Brain pericyte (primary cell): ENCODE measurements around the gene PPP1R9B.

Source experiments
- DNase-seq: peaks from one replicate; pipeline ENCODE4 v3.0.0-alpha.2; 2012; ENCODE audit warnings: low read depth, low spot score

Gene PPP1R9B, protein sequence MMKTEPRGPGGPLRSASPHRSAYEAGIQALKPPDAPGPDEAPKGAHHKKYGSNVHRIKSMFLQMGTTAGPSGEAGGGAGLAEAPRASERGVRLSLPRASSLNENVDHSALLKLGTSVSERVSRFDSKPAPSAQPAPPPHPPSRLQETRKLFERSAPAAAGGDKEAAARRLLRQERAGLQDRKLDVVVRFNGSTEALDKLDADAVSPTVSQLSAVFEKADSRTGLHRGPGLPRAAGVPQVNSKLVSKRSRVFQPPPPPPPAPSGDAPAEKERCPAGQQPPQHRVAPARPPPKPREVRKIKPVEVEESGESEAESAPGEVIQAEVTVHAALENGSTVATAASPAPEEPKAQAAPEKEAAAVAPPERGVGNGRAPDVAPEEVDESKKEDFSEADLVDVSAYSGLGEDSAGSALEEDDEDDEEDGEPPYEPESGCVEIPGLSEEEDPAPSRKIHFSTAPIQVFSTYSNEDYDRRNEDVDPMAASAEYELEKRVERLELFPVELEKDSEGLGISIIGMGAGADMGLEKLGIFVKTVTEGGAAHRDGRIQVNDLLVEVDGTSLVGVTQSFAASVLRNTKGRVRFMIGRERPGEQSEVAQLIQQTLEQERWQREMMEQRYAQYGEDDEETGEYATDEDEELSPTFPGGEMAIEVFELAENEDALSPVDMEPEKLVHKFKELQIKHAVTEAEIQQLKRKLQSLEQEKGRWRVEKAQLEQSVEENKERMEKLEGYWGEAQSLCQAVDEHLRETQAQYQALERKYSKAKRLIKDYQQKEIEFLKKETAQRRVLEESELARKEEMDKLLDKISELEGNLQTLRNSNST

DNA sequence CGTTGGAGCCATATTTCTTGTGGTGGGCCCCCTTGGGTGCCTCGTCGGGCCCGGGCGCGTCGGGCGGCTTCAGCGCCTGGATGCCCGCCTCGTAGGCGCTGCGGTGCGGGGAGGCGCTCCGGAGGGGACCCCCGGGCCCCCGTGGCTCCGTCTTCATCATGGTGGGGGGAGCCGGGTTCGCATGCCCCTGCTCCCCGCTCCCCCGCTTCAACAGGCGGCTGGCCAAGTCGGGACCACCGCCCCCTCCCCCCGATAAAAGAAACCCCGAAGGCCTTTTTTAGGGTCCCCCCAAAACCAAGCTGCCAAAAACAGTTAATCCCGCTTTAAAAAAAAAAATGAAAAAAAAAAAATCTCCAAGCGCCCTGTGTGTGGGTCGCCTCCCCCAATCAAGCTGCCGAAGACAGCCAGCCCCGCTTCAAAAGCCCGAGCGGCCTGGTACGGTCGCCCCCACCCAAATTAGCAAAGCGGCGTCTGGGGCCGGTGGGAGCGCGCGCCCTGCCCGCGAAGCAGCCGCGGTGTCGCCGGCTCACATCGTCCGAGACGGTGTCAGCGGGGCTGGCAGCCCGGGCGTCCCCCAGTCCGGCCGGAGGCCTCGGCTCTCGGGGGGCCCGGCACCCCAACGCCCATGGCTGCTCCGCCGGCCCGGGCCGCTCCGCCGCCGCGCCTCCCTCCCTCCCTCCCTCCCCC, at the start of gene PPP1R9B:
Gene PPP1R9B, minus strand, starts transcription at position 324 of the 687 bp plus-strand sequence. Its CDS starts 164 bp downstream, at position 160.
- DNase-seq, result no peak

DNA sequence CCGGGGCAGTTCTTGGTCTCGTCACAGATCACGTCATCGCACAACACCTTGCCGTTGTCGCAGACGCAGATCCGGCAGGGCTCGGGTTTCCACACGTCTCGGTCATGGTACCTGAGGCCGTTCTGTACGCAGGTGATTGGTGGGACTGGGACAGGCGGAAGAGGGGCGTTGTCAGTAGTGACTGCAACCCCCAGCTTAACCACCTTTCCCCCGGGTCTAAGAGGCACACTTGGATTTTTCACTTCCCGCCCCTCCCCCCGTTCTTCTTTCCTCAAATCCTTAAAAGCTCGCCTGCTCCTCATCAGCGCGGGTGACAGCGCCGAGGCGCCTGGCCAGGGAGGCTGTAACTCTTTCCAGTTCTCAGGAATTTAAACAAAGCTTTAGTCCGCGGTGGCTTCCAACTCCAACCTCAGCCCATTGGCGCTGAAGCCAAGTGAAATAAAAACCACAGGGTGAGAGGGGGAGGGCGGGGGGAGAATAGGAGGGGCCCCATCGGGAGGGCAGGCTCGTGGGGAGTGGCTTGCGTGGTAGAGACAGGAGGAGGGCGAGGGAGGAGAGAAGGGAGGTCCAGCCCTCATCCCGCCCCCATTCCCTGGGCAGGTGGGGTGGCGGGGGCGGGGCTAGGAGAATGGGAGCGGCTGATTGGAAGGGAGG, 49.5 kb upstream of the PPP1R9B start:
- peak; percentile 95 for DNase-seq

DNA sequence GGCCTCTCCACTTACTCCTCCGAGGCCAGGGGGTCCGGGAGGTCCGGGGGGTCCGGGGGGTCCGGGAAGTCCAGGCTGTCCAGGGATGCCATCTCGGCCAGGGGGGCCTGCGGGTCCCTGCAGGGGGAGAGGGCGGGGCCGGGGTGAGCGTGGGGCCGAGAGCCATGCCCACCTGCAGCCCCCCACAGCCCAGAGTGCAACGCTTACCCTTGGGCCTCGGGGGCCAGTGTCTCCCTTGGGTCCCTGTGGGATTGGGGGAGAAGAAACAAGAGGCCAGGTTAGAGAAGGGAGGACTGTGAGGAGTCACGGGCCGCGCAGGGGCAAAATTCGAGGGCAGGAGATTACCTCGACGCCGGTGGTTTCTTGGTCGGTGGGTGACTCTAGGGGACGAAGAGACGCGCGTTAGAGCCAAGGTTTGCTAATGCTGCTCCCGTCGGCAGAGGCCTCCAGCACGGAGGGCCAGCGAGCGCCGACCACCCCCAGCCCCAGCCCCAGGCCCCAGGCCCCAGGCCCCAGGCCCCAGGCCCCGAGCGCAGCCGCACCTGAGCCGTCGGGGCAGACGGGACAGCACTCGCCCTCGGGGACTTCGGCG, 48.8 kb upstream of the PPP1R9B start:
- no peak for DNase-seq

DNA sequence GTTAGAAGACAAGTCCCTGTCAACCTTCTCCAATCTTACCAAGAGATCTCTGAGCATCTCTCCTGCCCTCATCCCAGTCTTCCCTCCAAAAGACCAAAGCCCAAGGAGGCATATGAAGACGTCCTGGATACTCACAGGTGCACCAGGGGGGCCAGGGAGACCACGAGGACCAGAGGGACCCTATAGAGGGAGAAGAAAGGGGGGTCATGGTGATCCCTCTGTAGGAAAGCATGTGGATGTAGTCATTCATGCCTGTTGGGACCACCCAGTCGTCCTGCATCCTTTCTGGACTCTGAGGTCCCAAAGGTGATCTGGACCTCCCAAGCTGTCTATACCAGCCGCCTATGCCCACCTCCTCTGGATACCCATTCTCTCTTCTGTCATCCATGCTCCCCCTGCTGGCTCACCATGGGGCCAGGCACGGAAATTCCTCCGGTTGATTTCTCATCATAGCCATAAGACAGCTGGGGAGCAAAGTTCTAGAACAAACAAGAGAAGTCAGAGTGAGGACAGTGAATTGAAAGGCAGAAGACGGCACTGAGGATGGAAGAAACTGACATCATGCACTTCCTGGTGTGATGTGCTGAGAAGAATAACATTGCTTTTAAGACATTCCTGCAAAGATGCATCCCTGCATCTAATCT, 47.7 kb upstream of the PPP1R9B start:
- DNase-seq, result peak; percentile 85

DNA sequence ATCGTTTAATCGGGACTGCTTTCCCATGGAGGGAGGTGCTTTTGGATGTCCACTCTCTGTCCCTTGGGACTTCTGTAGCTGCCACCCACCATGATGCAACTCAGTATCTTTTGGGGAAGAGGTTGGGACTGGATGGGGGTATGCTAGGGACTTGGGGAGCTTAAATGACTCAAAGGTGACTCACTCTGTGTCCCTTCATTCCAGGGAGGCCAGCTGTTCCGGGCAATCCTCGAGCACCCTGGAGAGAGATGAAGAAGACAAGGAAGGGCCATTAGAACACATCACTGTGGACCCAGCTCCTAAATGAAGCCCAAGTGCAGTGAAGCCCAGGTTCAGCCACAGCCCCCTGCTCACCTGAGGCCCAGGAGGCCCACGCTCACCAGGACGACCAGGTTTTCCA, 46.3 kb upstream of the PPP1R9B start:
- DNase-seq, result no peak

DNA sequence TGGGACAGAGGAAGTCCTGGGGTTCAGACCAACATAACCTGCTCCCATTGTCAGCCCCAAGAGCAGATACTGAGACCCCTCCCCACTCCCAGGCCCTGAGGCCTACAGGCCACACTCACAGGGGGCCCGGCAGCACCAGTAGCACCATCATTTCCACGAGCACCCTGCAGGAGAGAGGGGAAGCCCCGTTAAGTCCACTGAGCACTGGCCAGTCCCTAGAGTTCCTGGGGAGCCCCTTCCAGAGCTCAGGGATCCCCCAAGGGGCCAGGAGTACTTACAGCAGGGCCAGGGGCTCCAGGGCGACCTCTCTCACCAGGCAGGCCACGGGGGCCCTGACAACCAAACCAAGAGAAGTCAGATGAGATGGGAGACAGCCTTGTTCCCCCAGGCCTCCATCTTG, 45.6 kb upstream of the PPP1R9B start:
- DNase-seq, result no peak

DNA sequence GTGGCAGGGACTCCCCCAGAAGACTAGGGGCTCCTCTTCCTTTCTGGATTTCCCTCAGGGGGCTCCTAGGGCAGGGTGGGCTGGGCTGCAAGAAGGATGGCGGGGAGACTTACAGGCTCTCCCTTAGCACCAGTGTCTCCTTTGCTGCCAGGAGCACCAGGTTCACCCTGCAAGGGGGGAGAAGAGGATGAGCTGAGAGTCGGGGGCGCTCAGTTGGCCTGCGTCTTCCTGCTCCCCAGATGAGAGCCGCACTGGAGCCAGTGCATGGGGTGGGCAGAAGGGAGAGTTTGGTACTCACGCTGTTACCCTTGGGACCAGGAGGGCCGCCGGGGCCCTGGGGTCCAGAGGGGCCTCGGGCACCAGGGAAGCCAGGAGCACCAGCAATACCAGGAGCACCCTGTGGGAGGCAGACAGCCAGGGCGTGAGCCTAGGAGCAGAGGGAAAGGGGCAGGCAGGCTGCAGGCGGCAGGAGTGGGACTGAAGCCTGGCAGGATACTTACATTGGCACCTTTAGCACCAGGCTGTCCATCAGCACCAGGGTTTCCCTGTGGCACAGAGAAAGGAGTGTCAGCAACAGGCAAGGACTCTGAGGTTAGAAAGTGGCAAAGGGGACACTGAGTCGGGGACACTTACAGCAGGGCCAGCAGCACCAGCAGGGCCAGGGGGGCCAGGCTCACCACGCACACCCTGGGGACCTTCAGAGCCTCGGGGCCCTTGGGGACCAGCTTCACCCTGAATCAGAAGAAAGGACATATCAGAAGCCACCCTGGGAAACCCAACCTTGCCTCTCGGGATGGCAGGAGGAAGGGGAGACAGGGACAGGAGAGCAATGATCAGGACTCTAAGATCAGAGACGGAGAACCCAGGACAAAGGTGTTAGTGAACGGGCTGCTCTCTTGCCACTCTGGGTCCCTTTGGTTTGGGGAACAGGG, 44.7 kb upstream of the PPP1R9B start:
- no peak for DNase-seq

DNA sequence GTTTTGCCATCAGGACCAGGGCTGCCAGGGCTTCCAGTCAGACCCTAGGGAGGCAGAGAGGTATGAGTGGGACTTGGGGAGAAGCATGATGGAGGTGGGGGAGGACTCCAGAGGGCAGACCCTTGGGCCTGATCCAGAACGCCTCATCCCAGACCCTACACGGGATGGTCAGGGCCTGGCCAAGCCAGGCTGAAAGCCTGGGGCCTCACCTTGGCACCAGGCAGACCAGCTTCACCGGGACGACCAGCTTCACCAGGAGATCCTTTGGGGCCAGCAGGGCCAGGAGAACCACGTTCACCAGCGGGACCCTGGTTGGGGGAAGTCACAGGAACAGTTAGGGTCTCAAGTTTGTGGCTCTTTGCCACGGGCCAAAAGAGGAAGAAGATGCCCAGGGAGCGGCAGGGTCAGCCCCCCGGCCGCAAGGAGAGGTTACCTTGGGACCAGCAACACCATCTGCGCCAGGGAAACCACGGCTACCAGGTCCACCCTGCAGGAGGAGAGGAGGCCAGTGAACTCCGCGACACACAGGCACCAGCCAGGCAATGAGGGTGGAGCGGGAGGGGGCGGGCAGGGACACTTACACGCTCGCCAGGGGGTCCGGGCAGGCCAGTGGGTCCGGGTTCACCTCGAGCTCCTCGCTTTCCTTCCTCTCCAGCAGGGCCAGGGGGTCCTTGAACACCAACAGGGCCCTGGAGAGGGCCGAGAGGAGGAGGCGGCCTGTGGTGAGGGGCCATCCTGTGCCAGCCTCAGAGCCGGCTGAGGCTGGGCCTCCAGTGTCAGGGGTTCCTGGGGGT, 43.9 kb upstream of the PPP1R9B start:
- DNase-seq, result no peak

DNA sequence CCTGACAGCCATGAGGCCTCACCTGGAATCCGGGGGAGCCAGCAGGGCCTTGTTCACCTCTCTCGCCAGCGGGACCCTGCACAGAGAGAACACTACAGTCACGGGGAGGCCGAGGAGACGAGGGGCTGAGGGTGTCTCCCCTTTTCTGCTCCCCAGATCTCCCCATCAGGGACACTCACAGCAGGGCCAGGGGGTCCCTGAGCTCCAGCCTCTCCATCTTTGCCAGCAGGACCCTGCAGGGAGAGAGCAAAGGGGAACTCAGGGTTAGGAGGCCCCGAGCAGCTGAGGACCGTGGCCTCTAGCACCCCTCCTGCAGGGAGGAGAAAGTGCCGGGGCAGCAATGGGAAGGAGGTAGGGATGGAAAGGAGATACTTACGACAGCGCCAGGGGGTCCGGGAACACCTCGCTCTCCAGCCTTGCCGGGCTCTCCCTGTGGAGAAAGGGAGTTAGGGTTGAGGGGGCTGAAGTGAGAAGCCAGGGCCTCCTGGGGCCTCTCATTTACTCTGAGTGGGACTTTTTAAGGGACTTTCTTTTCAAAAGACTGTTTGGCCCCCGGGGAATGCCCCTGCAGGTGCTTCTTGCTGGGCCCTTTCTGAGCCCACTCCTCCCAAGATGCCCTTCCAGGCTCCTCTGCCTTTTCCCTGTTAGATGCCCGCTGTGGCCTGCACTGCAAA, 42.3 kb upstream of the PPP1R9B start:
- DNase-seq, result no peak

DNA sequence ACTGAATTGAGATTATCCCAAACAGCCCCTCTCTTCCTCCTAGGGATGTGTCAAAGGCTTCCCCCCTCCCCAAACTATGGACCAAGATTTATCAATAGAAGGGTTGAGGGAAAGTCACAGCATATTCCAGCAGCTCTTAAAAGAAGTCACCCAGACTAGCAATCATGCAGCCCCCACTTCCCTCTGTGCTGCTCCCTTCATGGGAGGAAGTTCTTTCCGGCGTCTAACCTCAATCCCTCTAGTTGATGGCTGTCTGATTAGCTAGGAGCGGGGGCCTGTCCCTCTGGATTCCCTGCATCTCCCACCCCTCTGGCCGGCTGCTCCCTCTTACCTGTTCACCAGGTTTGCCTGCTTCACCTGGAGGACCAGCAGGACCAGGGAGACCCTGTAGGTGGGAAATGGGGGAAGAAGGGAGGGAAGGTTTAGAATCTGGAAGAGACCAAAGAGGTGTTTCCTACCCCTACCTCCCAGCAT, 41.7 kb upstream of the PPP1R9B start:
- DNase-seq, result no peak

DNA sequence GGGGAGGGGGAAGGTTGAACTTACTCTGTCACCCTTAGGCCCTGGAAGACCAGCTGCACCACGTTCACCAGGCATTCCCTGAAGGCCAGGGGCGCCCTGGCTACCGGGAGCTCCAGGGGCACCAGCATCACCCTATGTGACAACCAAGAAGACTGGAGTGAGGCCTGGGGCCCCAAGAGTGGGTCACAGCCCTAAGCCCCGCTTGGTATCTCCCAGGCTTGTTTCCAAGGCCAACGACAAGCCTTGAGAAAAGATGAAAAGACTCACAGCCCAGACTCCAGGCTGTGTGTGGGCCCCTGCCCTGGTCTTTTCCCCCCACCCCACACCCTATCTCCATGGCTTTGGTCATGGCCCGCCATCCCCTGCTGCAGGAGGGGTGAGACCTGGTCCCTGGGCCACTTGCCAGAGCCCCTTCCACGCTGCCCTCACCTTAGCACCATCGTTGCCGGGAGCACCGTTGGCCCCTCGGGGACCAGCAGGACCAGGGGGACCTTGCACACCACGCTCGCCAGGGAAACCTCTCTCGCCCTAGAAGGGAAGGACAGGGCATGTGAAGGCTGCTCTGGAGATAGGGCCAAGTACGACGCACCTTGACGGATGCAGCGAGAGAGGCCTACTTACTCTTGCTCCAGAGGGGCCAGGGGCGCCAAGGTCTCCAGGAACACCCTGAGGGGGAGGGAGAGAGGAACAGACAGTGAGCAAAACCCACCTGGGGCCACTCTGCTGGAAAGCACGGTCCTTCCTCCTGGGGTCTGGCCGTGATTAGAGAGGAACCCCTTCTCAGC, 41.1 kb upstream of the PPP1R9B start:
- DNase-seq, result no peak

DNA sequence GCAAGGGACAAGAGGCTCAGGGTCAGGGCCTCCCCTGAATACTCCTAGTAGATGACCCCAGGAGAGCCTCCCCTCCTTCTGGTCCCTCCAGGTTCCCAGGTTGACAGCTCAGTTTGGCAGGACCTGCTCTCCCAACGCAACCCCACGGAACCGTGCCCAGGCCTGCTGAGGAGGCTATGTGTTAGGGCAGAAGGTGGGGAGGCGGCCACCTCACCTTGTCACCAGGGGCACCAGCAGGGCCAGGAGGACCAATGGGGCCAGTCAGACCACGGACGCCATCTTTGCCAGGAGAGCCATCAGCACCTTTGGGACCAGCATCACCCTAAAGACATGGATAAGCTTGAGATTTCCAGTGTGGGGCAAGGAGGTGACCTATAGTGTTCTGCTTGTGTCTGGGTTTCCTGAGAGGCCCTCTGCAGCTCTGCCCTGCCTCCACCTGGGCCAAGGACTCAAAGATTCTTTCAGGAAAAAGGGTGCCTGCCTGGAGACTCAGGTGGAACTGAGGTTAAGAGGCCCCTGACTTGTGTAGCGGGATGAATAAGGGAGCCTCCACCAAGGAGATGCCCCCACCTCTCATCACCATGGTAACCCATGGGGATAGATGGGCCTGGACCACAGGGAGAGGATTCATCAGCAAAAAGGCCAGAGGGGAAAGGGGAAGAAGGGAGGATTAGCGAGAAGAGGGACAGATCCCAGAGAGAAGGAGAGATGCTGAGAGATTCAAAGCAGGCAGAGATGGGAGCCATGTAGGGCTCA, 40.3 kb upstream of the PPP1R9B start:
- DNase-seq, result no peak

DNA sequence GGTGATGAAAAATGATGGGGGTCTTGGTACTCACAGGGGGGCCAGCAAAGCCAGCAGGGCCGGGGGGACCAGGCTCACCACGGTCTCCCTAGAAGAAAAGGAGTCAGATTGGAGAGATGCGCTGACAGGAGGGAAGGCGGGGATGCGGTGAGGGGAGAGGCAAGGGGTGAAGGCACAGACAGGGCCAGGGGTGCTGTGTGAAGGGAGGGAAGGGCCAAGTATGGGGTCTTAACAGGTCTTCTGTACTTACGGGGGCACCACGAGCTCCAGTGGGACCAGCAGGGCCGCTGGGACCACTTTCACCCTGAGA, 39.8 kb upstream of the PPP1R9B start:
- DNase-seq, result no peak

DNA sequence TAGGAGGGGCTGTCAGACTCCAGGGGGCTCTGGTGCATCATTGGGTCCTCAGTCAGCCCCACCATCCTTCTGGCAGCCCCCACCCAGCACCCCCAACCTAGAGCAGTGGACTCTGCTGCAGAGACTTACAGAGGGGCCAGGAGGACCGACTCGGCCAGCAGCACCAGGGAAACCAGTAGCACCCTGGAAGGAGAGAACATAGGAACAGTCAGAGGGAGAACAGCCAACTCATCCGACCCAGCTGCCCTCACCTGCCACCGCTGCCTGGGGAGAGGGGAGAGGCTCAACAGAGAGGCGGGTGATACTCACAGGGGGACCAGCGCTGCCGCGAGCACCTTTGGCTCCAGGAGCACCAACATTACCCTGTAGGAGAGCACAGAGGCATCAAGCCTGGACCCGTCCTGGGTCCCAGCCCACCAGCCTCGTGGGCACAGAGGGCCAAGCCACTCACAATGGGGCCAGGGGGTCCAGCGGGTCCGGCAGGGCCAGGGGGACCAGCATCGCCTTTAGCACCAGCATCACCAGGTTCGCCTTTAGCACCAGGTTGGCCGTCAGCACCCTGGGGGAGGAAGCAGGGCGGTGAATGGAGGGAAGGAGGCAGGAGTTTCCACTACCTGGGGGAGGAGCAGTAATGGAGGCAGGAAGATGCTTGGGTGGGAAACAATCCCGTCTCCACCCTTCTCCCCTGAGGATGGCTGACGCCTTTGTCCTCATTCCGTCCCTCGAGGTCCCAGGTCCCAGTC, 39.2 kb upstream of the PPP1R9B start:
- no peak for DNase-seq

DNA sequence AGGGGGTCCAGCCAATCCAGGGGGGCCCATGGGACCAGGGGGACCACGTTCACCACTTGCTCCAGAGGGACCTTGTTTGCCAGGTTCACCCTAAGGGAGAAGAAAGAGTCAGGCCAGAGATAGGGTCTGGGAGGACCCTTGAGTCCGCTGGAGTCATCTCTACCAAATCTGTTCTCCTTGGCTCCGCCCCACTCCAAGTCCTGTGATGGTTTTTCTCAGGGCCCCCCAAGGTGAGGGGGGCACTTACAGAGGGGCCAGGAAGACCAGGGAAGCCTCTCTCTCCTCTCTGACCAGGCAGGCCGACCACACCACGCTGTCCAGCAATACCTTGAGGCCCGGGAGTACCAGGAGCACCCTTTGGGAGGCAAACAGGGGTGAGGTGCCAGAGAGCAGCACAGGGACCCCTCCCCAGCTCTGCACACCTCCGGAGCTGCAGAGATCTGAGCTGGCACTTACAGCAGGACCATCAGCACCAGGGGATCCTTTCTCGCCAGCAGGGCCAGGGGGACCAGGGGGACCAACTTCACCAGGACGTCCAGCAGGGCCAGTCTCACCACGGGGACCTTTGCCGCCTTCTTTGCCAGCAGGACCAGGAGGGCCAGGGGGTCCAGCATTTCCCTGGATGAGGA, 38.6 kb upstream of the PPP1R9B start:
- DNase-seq, result no peak

DNA sequence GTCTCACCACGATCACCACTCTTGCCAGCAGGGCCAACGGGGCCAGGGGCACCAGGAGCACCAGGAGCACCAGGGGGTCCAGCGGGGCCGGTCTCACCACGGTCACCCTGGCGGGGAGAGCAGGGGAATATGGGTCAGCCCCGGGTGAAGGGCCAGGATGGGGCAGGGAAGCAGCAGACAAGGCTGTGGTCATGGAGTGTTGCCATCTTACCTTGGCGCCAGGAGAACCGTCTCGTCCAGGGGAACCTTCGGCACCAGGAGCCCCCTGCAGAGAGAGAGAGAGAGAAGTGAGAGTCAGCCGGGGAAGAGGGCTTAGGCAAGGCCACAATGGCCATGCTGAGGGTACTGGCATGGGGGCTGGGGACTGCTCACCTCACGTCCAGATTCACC, 38.0 kb upstream of the PPP1R9B start:
- DNase-seq, result no peak
